IMR-90 (cell line): ENCODE data around the gene NADK2.

Source experiments
- BHLHE40 ChIP-seq: fragments of 150-350 bp; IDR thresholded peaks from 2 replicates; pipeline ENCODE4 v1.6.1; 2016; ENCODE audit warnings: mild to moderate bottlenecking, low read depth, low read length
- CEBPB ChIP-seq: IDR thresholded peaks from 2 replicates; pipeline ENCODE4 v1.6.1; 2012; ENCODE audit warnings: low read depth, low read length, improper control_type of control experiment
- CHD1 ChIP-seq: IDR thresholded peaks from 2 replicates; pipeline ENCODE4 v1.6.1; 2012; ENCODE audit warnings: low read depth, low read length, improper control_type of control experiment
- MAFK ChIP-seq: IDR thresholded peaks from 2 replicates; pipeline ENCODE4 v1.6.1; 2012; ENCODE audit warnings: low read depth, low read length, improper control_type of control experiment
- MXI1 ChIP-seq: IDR thresholded peaks from 2 replicates; pipeline ENCODE4 v1.6.1; 2012; ENCODE audit warnings: low read depth, mild to moderate bottlenecking, low read length, moderate library complexity, borderline replicate concordance
- NFE2L2 ChIP-seq: fragments of 150-350 bp; IDR thresholded peaks from 2 replicates; pipeline ENCODE4 v1.6.1; 2016; ENCODE audit warnings: low read depth, mild to moderate bottlenecking, low read length
- POLR2A ChIP-seq: IDR thresholded peaks from 2 replicates; pipeline ENCODE4 v1.6.1; 2012; ENCODE audit warnings: mild to moderate bottlenecking, low read depth, low read length
- RAD21 ChIP-seq: IDR thresholded peaks from 2 replicates; pipeline ENCODE4 v1.6.1; 2012; ENCODE audit warnings: low read length, improper control_type of control experiment
- RCOR1 ChIP-seq: IDR thresholded peaks from 2 replicates; pipeline ENCODE4 v1.6.1; 2012; ENCODE audit warnings: mild to moderate bottlenecking, low read length, improper control_type of control experiment; ENCODE audit not compliant: insufficient replicate concordance
- RFX5 ChIP-seq: IDR thresholded peaks from 2 replicates; pipeline ENCODE4 v1.8.0; 2012; ENCODE audit warnings: low read depth, mild to moderate bottlenecking, low read length, moderate library complexity
- SMC3 ChIP-seq: fragments of 150-350 bp; IDR thresholded peaks from 2 replicates; pipeline ENCODE4 v1.6.1; 2016; ENCODE audit warnings: low read depth, mild to moderate bottlenecking, antibody characterized with exemption, low read length, moderate library complexity
- TF ChIP-seq, protein P1 (sequence below): conservative IDR thresholded peaks from 2 replicates; pipeline ENCODE4 v1.5.1; 2012; ENCODE audit warnings: mild to moderate bottlenecking, low read depth, low read length, improper control_type of control experiment
- TF ChIP-seq, protein P2 (sequence below): fragments of 150-350 bp; IDR thresholded peaks from 2 replicates; pipeline ENCODE4 v1.6.1; 2017; ENCODE audit warnings: mild to moderate bottlenecking, antibody characterized with exemption, low read length, low read depth

- TF ChIP-seq POLR2A (no peak), CEBPB (no peak), NFE2L2 (no peak), RFX5 (no peak), MXI1 (no peak), SMC3 (no peak), MAFK (no peak), CHD1 (no peak), BHLHE40 (no peak), RAD21 (no peak), RCOR1 (no peak)
- TF ChIP-seq, protein P1, sequence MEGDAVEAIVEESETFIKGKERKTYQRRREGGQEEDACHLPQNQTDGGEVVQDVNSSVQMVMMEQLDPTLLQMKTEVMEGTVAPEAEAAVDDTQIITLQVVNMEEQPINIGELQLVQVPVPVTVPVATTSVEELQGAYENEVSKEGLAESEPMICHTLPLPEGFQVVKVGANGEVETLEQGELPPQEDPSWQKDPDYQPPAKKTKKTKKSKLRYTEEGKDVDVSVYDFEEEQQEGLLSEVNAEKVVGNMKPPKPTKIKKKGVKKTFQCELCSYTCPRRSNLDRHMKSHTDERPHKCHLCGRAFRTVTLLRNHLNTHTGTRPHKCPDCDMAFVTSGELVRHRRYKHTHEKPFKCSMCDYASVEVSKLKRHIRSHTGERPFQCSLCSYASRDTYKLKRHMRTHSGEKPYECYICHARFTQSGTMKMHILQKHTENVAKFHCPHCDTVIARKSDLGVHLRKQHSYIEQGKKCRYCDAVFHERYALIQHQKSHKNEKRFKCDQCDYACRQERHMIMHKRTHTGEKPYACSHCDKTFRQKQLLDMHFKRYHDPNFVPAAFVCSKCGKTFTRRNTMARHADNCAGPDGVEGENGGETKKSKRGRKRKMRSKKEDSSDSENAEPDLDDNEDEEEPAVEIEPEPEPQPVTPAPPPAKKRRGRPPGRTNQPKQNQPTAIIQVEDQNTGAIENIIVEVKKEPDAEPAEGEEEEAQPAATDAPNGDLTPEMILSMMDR = no peak
- TF ChIP-seq, protein P2, sequence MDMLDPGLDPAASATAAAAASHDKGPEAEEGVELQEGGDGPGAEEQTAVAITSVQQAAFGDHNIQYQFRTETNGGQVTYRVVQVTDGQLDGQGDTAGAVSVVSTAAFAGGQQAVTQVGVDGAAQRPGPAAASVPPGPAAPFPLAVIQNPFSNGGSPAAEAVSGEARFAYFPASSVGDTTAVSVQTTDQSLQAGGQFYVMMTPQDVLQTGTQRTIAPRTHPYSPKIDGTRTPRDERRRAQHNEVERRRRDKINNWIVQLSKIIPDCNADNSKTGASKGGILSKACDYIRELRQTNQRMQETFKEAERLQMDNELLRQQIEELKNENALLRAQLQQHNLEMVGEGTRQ = no peak
Observed at GRCh38 chr5:36209664-36210063, 32.1 kb downstream of the NADK2 start.
